NCI-H2171 (cell line): Measurements from ENCODE around the gene CAPN12.

Experiments
- DNase-seq: peaks from one replicate; lab custom pipeline; 2025; lab: John Stamatoyannopoulos, UW

The CAPN12 gene

GRCh38 chr19:38726284-38726673 lies 18.0 kb downstream of the CAPN12 start:
- no peak for DNase-seq

- DNase-seq, result no peak
Observed at GRCh38 chr19:38725469-38726283, 18.6 kb downstream of the CAPN12 start.

- no peak for DNase-seq
Observed at GRCh38 chr19:38723990-38724854, 20.1 kb downstream of the CAPN12 start.

- no peak for DNase-seq
Observed at GRCh38 chr19:38723606-38723965, 20.7 kb downstream of the CAPN12 start.

- DNase-seq, result no peak
Observed at GRCh38 chr19:38722947-38723605, 21.2 kb downstream of the CAPN12 start.

GRCh38 chr19:38721979-38722773 lies 22.1 kb downstream of the CAPN12 start:
- no peak for DNase-seq

- no peak for DNase-seq
Observed at GRCh38 chr19:38721496-38721895, 22.8 kb downstream of the CAPN12 start.

- no peak for DNase-seq
Observed at GRCh38 chr19:38720559-38721236, 23.6 kb downstream of the CAPN12 start.

GRCh38 chr19:38719761-38720558 lies 24.3 kb downstream of the CAPN12 start:
- DNase-seq, result no peak

GRCh38 chr19:38718747-38719543 lies 25.3 kb downstream of the CAPN12 start:
- DNase-seq, result no peak

GRCh38 chr19:38717855-38718254 lies 26.4 kb downstream of the CAPN12 start:
- no peak for DNase-seq

GRCh38 chr19:38717051-38717450 lies 27.2 kb downstream of the CAPN12 start:
- DNase-seq, result no peak

- DNase-seq, result no peak
Observed at GRCh38 chr19:38715555-38715954, 28.7 kb downstream of the CAPN12 start.

GRCh38 chr19:38714354-38714778 lies 29.9 kb downstream of the CAPN12 start:
- DNase-seq, result no peak

GRCh38 chr19:38713865-38714264 lies 30.4 kb downstream of the CAPN12 start:
- no peak for DNase-seq

- no peak for DNase-seq
Observed at GRCh38 chr19:38713227-38713649, 31.0 kb downstream of the CAPN12 start.

- DNase-seq, result no peak
Observed at GRCh38 chr19:38712161-38712748, 32.0 kb downstream of the CAPN12 start.

GRCh38 chr19:38711726-38712153 lies 32.5 kb downstream of the CAPN12 start:
- DNase-seq, result no peak
